ENCODE results near the gene YBX2. TPM values are rescaled to one million over a fixed set of nuclear protein-coding genes. Genes with fewer than 3 reads are reported as not detected.

Gene YBX2
- total RNA-seq, 3 donors from 2014 or later, result 2.6 to 3.0 (median 2.9) TPM

DNA sequence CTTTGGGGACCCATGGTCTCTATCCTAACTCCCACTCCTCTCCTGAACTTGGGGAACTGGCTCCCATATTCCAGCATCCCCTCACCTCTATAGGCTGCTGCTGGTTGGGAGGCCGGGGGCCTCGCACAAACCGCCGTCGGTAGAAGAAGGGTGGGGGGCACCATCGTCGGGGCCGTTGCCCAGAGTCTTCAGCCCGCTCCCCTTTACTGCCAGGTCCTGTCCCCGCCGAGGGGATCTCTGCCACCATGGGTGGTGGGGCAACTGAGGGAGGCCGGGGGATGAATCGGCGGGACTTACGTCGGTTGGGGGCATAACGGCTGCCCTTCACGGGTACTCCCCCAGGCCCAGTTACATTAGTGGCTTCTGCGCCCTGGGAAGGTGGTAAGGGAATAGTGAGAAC is 4.3 kb downstream of the YBX2 start:
- Histone ChIP-seq H3K4me1 (no peaks in the 10 kb centered on the region), H3K36me3 (no peaks in the 10 kb centered on the region), H3K9me3 (no peaks in the 10 kb centered on the region), H3K27ac (no peak overlapping the region), H3K4me3 (no peak overlapping the region), H3K27me3 (no peaks in the 10 kb centered on the region)
- intact Hi-C loops (cut with DNase I; ENCODE audit: low total_unique reads), result no loop called here
- no peak for DNase-seq (ENCODE audit: low spot score in 2 of 2)
- TF ChIP-seq POLR2A (IDR thresholded peaks at IDR 0.05) (no peak), CTCF (IDR thresholded peaks at IDR 0.05) (no peak), POLR2AphosphoS5 (IDR thresholded peaks at IDR 0.05) (no peak)

GRCh38 chr17:7289256-7290032 is 5.0 kb downstream of the YBX2 start:
- DNase-seq (ENCODE audit: low spot score in 2 of 2), result no peak
- no peaks in the 10 kb centered on the region for H3K36me3 ChIP-seq
- no peaks in the 10 kb centered on the region for H3K9me3 ChIP-seq
- no peak overlapping the region for H3K27ac ChIP-seq
- intact Hi-C loops (cut with DNase I; ENCODE audit: low total_unique reads), result no loop called here
- H3K27me3 ChIP-seq, result no peaks in the 10 kb centered on the region
- no peaks in the 10 kb centered on the region for H3K4me1 ChIP-seq
- H3K4me3 ChIP-seq, result no peak overlapping the region
- TF ChIP-seq POLR2A (IDR thresholded peaks at IDR 0.05) (no peak), POLR2AphosphoS5 (IDR thresholded peaks at IDR 0.05) (no peak), CTCF (IDR thresholded peaks at IDR 0.05) (no peak)

DNA sequence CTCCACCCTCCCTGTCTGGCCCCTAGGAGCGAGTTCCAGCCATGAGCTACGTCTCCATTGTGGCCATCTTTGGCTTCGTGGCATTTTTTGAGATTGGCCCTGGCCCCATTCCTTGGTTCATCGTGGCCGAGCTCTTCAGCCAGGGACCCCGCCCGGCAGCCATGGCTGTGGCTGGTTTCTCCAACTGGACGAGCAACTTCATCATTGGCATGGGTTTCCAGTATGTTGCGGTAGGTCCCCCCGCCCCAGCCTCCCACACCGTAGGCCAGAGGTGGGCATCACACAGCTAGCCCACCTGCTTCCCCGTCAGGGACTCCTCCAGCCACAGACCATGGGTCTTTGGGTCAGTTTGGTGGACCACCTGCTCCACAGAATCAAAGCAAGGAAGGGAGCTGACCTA is 8.8 kb downstream of the YBX2 start:
- no peak overlapping the region for H3K4me3 ChIP-seq
- no peaks in the 10 kb centered on the region for H3K9me3 ChIP-seq
- TF ChIP-seq CTCF (IDR thresholded peaks at IDR 0.05) (no peak), POLR2A (IDR thresholded peaks at IDR 0.05) (no peak), POLR2AphosphoS5 (IDR thresholded peaks at IDR 0.05) (no peak)
- H3K27ac ChIP-seq, result no peak overlapping the region
- no peaks in the 10 kb centered on the region for H3K27me3 ChIP-seq
- DNase-seq (ENCODE audit: low spot score in 2 of 2), result no peak
- no peaks in the 10 kb centered on the region for H3K36me3 ChIP-seq
- peaks cover 5 to 11% of the 10 kb centered on the region in 2 donors for H3K4me1 ChIP-seq
- intact Hi-C loops (cut with DNase I; ENCODE audit: low total_unique reads), result no loop called here

DNA sequence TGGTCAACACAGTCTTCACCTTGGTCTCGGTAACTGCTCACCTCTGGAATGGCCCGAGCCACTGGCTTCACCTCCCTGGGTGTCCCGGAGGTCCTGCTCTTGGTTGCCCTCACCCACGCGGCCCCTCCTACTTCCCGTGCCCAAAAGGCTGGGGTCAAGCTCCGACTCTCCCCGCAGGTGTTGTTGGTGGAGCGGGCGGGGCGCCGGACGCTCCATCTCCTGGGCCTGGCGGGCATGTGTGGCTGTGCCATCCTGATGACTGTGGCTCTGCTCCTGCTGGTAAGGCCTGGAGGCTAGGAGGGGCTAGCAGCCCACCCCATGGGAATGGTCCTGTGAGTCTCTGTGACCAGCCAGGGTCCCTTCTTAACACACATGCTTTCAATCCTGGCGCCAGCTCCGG is 9.5 kb downstream of the YBX2 start:
- H3K4me1 ChIP-seq, result peaks cover 5 to 11% of the 10 kb centered on the region in 2 donors
- no peak for DNase-seq (ENCODE audit: low spot score in 2 of 2)
- no peak overlapping the region for H3K4me3 ChIP-seq
- no peak overlapping the region for H3K27ac ChIP-seq
- no peaks in the 10 kb centered on the region for H3K9me3 ChIP-seq
- no peaks in the 10 kb centered on the region for H3K36me3 ChIP-seq
- TF ChIP-seq POLR2A (IDR thresholded peaks at IDR 0.05), result no peak
- no peak for TF ChIP-seq POLR2AphosphoS5 (IDR thresholded peaks at IDR 0.05)
- TF ChIP-seq CTCF (IDR thresholded peaks at IDR 0.05), result no peak
- intact Hi-C loops (cut with DNase I; ENCODE audit: low total_unique reads), result no loop called here
- H3K27me3 ChIP-seq, result no peaks in the 10 kb centered on the region

DNA sequence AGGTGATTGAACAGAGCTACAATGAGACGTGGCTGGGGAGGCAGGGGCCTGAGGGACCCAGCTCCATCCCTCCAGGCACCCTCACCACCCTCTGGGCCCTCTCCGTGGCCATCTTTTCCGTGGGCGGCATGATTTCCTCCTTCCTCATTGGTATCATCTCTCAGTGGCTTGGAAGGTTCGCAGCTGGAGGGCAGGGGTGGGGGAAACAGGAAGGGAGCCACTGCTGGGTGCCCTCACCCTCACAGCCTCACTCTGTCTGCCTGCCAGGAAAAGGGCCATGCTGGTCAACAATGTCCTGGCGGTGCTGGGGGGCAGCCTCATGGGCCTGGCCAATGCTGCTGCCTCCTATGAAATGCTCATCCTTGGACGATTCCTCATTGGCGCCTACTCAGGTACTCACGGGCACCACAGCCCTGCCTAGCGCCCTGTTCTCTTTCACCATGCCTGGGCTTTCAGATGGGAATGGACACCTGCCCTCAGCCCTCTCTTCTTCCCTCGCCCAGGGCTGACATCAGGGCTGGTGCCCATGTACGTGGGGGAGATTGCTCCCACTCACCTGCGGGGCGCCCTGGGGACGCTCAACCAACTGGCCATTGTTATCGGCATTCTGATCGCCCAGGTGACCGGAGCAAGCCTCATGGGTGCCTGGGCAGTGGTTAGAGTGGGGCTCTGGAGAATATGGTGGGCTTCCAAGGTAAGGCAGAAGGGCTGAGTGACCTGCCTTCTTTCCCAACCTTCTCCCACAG is 10.8 kb downstream of the YBX2 start:
- intact Hi-C loops (cut with DNase I; ENCODE audit: low total_unique reads), result no loop called here
- Histone ChIP-seq H3K4me1 (peaks cover 5 to 11% of the 10 kb centered on the region in 2 donors), H3K9me3 (no peaks in the 10 kb centered on the region), H3K36me3 (no peaks in the 10 kb centered on the region), H3K27me3 (no peaks in the 10 kb centered on the region), H3K27ac (no peak overlapping the region), H3K4me3 (no peak overlapping the region)
- TF ChIP-seq POLR2AphosphoS5 (IDR thresholded peaks at IDR 0.05) (no peak), CTCF (IDR thresholded peaks at IDR 0.05) (no peak), POLR2A (IDR thresholded peaks at IDR 0.05) (no peak)
- DNase-seq (ENCODE audit: low spot score in 2 of 2), result no peak
